Spinal cord (tissue), 10 donors: Measurements from ENCODE around the gene ECHDC1. TPM values are rescaled to one million over a fixed set of nuclear protein-coding genes. Genes with fewer than 3 reads are reported as not detected.
"Not testable (repeated sequence)": the region's sequence is repeated elsewhere in the genome, so short reads cannot be mapped to it uniquely, and the experiment has no call there.

ENCODE experiments used
- DNase-seq, 6 donors: peaks; one replicate each; pipeline versions ENCODE4 v3.0.0 to v3.0.0-alpha.2; 2013 to 2015; ENCODE audit warnings: low spot score in 6 of 6, low read depth in 4 of 6
- H3K27ac ChIP-seq: one replicate; pipeline ENCODE4 v1.5.1; 2013; ENCODE audit warnings: low read depth, low read length, control low read depth
- H3K27me3 ChIP-seq: one replicate; pipeline ENCODE4 v1.6.1; 2013; ENCODE audit warnings: low read length; ENCODE audit not compliant: control insufficient read depth, insufficient read depth
- H3K36me3 ChIP-seq: one replicate; pipeline ENCODE4 v1.6.1; 2013; ENCODE audit warnings: low read length; ENCODE audit not compliant: control insufficient read depth, insufficient read depth
- H3K4me1 ChIP-seq: one replicate; pipeline ENCODE4 v1.6.1; 2013; ENCODE audit warnings: low read length; ENCODE audit not compliant: control insufficient read depth, insufficient read depth
- H3K4me3 ChIP-seq: one replicate; pipeline ENCODE4 v1.5.1; 2013; ENCODE audit warnings: low read depth, low read length, control low read depth
- H3K9me3 ChIP-seq: one replicate; pipeline ENCODE4 v1.6.1; 2013; ENCODE audit warnings: low read length; ENCODE audit not compliant: control insufficient read depth, insufficient read depth
- WGBS: methylation state at CpG from one replicate; pipeline ENCODE4 v1.1.5; 2013; ENCODE audit warnings: missing lambda C conversion rate; ENCODE audit not compliant: insufficient coverage; 5-methylcytosine and 5-hydroxymethylcytosine counted together
- polyA plus RNA-seq, 2 donors: library from polyadenylated mRNA; unstranded; fragments of 120-200 nt; gene quantifications; one replicate each; pipeline ENCODE4 v1.2.1, GENCODE V29; 2013; ENCODE audit not compliant: insufficient read length in 2 of 2
- total RNA-seq, 2 donors: library from RNA; depleted of rRNA in 1 of 2; stranded (reverse); fragments of 120-200 nt in 1 of 2; fragments of >200 nt in 1 of 2; gene quantifications; one replicate each; pipeline versions ENCODE4 v1.2.3 to v1.2.4, GENCODE V29; 2013 to 2014
- donor health status: healthy.

The ECHDC1 gene
- total and polyA plus RNA-seq, 4 donors: 50.1 to 68.5 (median 55.3) TPM

DNA sequence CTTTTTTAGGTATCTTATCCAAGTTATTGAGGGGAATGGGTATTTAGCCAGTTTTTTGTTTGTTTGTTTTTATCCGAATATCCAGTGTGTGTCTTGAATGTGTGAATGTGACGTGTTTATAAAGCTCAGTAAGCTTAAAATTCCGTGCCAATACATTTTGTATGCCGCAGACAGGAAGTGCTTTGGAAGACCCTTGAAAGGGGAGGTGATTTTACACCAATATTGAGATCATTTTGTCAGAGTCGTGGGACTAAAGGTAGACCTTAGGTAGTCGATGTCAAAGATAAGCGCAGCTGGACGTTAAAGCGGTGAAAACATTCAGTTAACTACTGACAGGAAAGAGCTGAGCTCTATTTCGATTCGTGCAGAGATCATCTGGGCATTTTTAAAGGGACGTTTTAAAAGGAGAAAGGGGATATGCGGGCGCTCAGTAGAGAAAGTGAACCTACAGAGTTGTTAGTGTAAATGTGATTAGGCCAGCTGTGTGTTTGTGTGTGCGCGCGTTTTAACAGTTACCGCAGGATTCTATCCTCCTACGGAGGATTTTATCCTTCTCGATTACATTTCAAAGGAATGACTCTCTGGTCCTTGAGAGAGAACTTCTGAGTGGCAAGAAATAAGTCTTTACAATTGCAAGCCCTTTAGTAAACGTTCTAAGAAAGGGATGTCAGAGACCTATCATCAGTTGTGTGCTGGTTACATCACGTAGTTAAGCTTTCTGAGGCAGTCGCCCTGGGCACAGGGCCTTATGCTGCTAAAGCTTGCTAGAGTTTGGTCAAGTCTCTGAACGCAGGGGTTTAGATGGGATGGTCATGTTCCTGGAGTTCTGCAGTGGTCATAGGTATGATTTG is 625 bp upstream of the ECHDC1 start:
- WGBS: 6% methylated on average over 16 of the region's 24 CpGs
- Histone ChIP-seq H3K4me1 (peaks cover 3% of the 10 kb centered on the region), H3K27me3 (no peaks in the 10 kb centered on the region), H3K9me3 (peaks cover 3% of the 10 kb centered on the region), H3K27ac (peak overlapping the region; percentile 89), H3K36me3 (no peaks in the 10 kb centered on the region), H3K4me3 (peak overlapping the region; percentile 95)
- peak in 5 of 6 donors; percentile 17 to 77 (median 31) for DNase-seq

DNA sequence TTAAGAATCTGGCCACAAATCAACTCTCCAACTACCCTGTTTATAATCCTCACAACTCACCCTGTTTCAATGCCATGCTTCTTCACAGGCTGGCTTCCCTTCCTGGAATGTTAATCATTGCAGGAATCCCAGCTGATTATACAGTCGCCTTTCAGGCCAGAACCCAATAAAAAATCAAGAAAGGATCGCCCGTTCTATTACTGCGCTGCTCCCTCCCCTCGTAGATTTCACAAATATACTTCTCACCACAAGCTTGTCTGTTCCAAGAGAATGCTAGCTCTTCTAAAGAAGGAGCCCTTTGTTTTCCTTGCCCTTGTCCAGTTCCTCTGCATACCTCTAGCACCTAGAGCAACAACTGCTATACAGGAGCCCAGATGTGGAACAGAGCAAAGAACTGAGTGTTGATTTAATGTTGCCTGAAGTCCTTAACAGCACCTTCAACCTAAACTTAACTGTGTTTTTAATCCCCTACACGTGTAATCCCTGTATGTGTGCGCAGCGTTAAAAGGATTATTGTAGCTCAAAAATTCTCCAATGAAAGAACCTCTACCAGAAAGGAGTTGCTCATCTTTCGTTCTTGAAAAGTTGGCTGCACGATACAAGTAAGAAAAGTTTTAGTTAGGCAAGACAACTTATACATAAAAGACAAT is 988 bp downstream of the ECHDC1 start:
- Histone ChIP-seq H3K27ac (peak overlapping the region; percentile 89), H3K9me3 (no peaks in the 10 kb centered on the region), H3K27me3 (no peaks in the 10 kb centered on the region), H3K4me3 (peak overlapping the region; percentile 95), H3K36me3 (no peaks in the 10 kb centered on the region), H3K4me1 (peaks cover 3% of the 10 kb centered on the region)
- WGBS: 3% methylated on average over 5 of the region's 10 CpGs
- DNase-seq: peak in 4 of 6 donors; percentile 1 to 31 (median 18)

DNA sequence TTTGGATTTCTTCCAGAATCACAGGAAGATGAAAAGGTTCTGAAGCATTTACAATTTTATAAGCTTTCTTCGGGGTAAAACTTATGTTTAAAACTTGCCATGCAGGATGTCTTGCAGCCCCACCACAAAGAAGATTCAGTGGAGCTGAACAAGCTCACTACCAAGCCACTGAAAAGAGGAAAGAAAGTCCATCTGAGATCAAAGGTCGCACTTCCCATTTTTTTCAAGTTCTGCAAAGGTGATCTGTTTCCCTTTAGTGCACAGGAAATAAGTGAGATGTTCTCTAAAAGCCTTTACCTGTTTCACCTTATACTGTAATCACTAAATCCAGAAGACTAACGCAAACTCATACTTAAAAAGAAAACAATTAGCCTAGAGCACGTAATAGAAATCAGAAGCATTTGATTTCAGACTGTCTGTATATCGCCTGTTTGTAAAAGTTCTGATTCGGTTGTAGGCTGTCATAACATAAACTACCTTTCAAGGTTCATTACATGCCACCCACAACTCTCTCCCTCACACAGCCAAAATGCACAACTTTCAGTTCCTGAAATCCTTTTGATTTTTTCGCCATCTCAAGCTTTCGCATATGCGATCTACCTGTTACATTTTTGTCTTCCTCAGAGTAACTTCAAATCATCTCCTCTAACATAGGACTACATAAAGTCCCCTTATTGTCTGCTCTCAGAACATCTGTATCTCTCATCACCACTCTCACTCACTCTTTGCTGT is 1.8 kb downstream of the ECHDC1 start:
- no peak for DNase-seq
- H3K4me3 ChIP-seq: peak overlapping the region; percentile 95
- H3K36me3 ChIP-seq: no peaks in the 10 kb centered on the region
- WGBS: 74% methylated on average over 6 of the region's 9 CpGs
- H3K27ac ChIP-seq: peak overlapping the region; percentile 7
- no peaks in the 10 kb centered on the region for H3K27me3 ChIP-seq
- no peaks in the 10 kb centered on the region for H3K9me3 ChIP-seq
- peaks cover 3% of the 10 kb centered on the region for H3K4me1 ChIP-seq

- DNase-seq: no peak
- peaks cover 3% of the 10 kb centered on the region for H3K4me1 ChIP-seq
- H3K27ac ChIP-seq: no peak overlapping the region
- no peak overlapping the region for H3K4me3 ChIP-seq
- H3K36me3 ChIP-seq: no peaks in the 10 kb centered on the region
- no peaks in the 10 kb centered on the region for H3K9me3 ChIP-seq
- H3K27me3 ChIP-seq: no peaks in the 10 kb centered on the region
Measured at GRCh38 chr6:127340171-127340570, 3.2 kb downstream of the ECHDC1 start.

- Histone ChIP-seq H3K4me3 (no peak overlapping the region), H3K27me3 (no peaks in the 10 kb centered on the region)
Measured at GRCh38 chr6:127338936-127339335, 4.5 kb downstream of the ECHDC1 start.

DNA sequence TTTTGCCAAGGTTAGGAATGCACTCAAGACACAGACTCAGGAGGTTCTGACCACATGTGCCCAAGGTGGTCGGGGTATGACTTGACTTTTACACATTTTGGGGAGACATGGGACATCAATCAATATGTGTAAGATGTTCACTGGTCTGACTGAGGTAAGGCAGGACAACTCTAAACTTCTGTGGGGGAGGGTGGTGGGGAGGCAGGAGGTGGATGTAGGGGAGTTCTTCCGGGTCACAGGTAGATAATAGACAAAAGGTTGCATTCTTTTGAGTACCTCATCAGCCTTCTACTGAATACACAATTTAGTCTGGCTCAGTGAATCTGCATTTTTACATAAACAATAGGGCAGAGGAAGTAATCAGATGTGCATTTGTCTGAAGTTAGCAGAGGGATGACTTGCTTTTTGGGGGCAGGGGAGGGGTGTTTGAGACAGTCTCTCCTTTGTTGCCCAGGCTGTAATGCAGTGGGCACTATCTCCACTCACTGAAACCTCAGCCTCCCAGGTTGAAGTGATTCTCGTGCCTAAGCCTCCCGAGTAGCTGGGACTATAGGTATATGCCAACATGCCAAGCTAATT is 10.9 kb downstream of the ECHDC1 start:
- Histone ChIP-seq H3K27ac (no peak overlapping the region), H3K4me1 (no peaks in the 10 kb centered on the region), H3K27me3 (no peaks in the 10 kb centered on the region), H3K4me3 (no peak overlapping the region), H3K36me3 (no peaks in the 10 kb centered on the region), H3K9me3 (no peaks in the 10 kb centered on the region)
- 87% methylated on average over 3 of the region's 4 CpGs for WGBS
- DNase-seq: no peak

More at GRCh38 chr6:127338936-127339335, 4.5 kb downstream of the ECHDC1 start:
- H3K9me3 ChIP-seq: no peaks in the 10 kb centered on the region
- WGBS: no CpG with 5 or more reads among the region's 1 CpG
- H3K4me1 ChIP-seq: no peaks in the 10 kb centered on the region
- no peak overlapping the region for H3K27ac ChIP-seq
- H3K36me3 ChIP-seq: no peaks in the 10 kb centered on the region
- DNase-seq: no peak

- not testable (repeated sequence) for DNase-seq, H3K4me3 ChIP-seq, H3K9me3 ChIP-seq, H3K27ac ChIP-seq, H3K27me3 ChIP-seq, H3K4me1 ChIP-seq, H3K36me3 ChIP-seq
- WGBS: no CpG with 5 or more reads among the region's 3 CpGs
Measured at GRCh38 chr6:127331256-127331655, 12.2 kb downstream of the ECHDC1 start.

DNA sequence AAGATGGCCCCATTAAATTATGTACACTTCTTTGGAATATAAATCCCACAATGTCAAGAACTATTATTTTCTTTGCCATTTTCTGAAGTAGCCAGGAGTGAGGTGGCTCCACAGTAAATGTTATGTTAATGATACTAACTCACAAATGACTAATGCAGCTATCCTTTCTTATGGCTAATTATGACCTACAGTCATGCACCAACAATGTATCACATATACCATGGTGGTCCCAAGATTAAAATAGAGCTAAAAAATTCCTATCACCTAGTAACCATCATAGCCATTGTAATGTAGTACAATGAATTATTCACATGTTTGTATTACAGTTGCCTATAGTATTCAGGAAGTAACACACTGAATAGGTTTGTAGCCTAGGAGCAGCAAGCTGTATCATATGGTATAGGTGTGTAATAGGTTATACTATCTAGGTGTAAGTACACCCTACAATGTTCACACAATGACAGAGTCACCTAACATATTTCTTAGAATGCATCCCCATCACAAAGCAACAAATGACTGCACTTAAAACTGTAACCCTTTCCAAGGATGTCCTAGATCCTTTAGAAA is 15.3 kb downstream of the ECHDC1 start:
- Histone ChIP-seq H3K27me3 (no peaks in the 10 kb centered on the region), H3K27ac (no peak overlapping the region), H3K36me3 (peaks cover 6% of the 10 kb centered on the region), H3K9me3 (no peaks in the 10 kb centered on the region), H3K4me1 (no peaks in the 10 kb centered on the region), H3K4me3 (no peak overlapping the region)
- DNase-seq: no peak

DNA sequence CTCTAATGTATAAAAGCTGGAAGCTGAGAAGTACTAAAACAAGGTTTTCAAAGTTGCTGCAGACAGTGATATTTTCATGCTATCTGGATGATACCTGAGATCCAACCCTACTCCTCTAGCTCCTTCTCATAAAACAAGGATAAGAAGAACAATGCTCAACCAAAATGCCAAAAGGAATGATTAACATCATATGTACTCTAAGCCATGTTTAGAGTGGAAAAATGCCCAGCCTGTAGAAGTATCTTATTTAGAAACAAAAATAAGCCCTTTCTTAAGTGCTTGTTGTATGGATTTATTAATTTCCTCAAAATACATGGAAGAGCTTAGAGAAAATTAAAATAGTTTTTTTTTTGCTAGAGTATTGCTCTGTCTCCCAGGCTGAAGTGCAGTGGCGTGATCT is 23.7 kb downstream of the ECHDC1 start:
- DNase-seq: no peak
- Histone ChIP-seq H3K4me3 (no peak overlapping the region), H3K4me1 (no peaks in the 10 kb centered on the region), H3K27ac (no peak overlapping the region), H3K9me3 (no peaks in the 10 kb centered on the region), H3K27me3 (no peaks in the 10 kb centered on the region), H3K36me3 (no peaks in the 10 kb centered on the region)
- 100% methylated on average over 1 of the region's 1 CpG for WGBS
